Progenitor cell of endocrine pancreas (in vitro differentiated cells): ENCODE results near the gene LRMDA. TPM values are rescaled to one million over a fixed set of nuclear protein-coding genes. Genes with fewer than 3 reads are reported as not detected.

Source experiments
- DNase-seq: peaks from one replicate; pipeline ENCODE4 v3.0.0; 2021; ENCODE audit warnings: low spot score; ENCODE audit not compliant: unreplicated experiment
- H3K27ac Mint-ChIP-seq: 2 replicates; pipeline ENCODE4 v1.8.0; 2021; ENCODE audit warnings: mild to moderate bottlenecking, moderate library complexity, mixed read lengths
- H3K27me3 Mint-ChIP-seq: 2 replicates; pipeline ENCODE4 v1.8.0; 2021; ENCODE audit warnings: mixed read lengths
- H3K36me3 Mint-ChIP-seq: 2 replicates; pipeline ENCODE4 v1.8.0; 2022; ENCODE audit warnings: mixed read lengths; ENCODE audit not compliant: insufficient read depth
- H3K4me1 Mint-ChIP-seq: 2 replicates; pipeline ENCODE4 v1.8.0; 2021; ENCODE audit warnings: low read depth, mixed read lengths
- H3K4me3 Mint-ChIP-seq: 2 replicates; pipeline ENCODE4 v1.8.0; 2021; ENCODE audit warnings: low read depth, mild to moderate bottlenecking, moderate library complexity, mixed read lengths
- H3K9me3 Mint-ChIP-seq: 2 replicates; pipeline ENCODE4 v1.8.0; 2021; ENCODE audit warnings: low read depth, mixed read lengths
- CTCF ChIP-seq: fragments of 200-600 bp; sonication (generic); IDR thresholded peaks from one replicate; pipeline ENCODE4 v1.5.0; 2021; ENCODE audit warnings: antibody characterized with exemption, mild to moderate bottlenecking; ENCODE audit not compliant: unreplicated experiment
- total RNA-seq: library from RNA; stranded (reverse); gene quantifications from 2 replicates; pipeline ENCODE4 v1.2.1, GENCODE V29; 2021

Gene LRMDA
- total RNA-seq, 1 donor from 2014 or later, result 6.5 TPM

DNA sequence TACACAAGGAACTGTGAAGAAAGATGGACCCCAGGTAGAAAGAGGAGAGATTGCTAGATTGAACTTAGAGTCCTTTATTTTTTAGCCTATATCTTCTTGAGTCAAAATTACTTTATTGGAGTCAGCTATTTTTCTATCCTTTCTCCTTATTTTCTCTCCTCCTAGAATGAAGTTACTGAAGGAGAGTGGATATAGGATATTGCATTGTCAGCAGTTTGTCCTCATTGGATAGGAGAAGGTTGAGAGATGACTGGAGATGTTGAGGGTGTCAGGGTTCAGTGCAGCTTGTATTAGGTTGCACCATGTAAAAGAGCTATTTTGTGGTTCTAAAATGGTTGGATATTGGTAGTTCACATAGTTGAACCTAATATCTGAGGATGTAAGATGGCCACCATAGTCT lies 5.5 kb downstream of the LRMDA start:
- H3K9me3 Mint-ChIP-seq, result no peaks in the 10 kb centered on the region
- H3K27ac Mint-ChIP-seq, result no peak overlapping the region
- no peak overlapping the region for H3K4me3 Mint-ChIP-seq
- peaks cover 73% of the 10 kb centered on the region for H3K27me3 Mint-ChIP-seq
- peaks cover 2% of the 10 kb centered on the region for H3K4me1 Mint-ChIP-seq
- H3K36me3 Mint-ChIP-seq, result peaks cover 4% of the 10 kb centered on the region
- no peak for TF ChIP-seq CTCF
- DNase-seq, result no peak

GRCh38 chr10:75437693-75438092 lies 6.3 kb downstream of the LRMDA start:
- Mint-ChIP-seq H3K4me1 (no peaks in the 10 kb centered on the region), H3K4me3 (no peak overlapping the region), H3K27me3 (peaks cover 66% of the 10 kb centered on the region), H3K27ac (no peak overlapping the region), H3K36me3 (peaks cover 11% of the 10 kb centered on the region), H3K9me3 (peaks cover 6% of the 10 kb centered on the region)
- DNase-seq, result no peak
- TF ChIP-seq CTCF, result no peak

- H3K36me3 Mint-ChIP-seq, result peaks cover 13% of the 10 kb centered on the region
- H3K9me3 Mint-ChIP-seq, result peaks cover 10% of the 10 kb centered on the region
- H3K4me3 Mint-ChIP-seq, result no peak overlapping the region
- H3K27ac Mint-ChIP-seq, result no peak overlapping the region
- no peaks in the 10 kb centered on the region for H3K4me1 Mint-ChIP-seq
- no peak for DNase-seq
- no peak for TF ChIP-seq CTCF
- H3K27me3 Mint-ChIP-seq, result peaks cover 60% of the 10 kb centered on the region
Observed at GRCh38 chr10:75438275-75438674, 6.9 kb downstream of the LRMDA start.

DNA sequence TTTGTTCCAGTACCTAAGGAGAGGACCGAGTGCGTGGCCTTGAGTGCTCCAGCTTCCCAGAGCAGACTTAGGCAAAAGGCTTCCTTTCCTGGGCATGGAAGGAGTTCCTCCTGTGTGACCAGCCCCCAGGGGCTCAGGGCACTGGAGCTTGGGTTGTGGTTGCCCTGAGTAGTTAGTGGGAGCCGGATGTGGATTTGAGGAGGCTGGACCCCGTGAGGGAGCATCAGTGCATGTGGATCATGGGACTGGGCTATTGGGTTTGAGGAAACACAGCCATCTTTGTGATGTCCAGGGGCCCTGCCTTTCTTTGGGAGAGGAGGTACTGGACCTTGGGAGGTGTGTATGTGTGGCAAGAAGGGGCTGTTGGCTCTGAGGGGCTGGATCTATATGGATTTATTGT lies 8.4 kb downstream of the LRMDA start:
- no peak for TF ChIP-seq CTCF
- no peak overlapping the region for H3K4me3 Mint-ChIP-seq
- no peaks in the 10 kb centered on the region for H3K4me1 Mint-ChIP-seq
- peaks cover 21% of the 10 kb centered on the region for H3K9me3 Mint-ChIP-seq
- DNase-seq, result no peak
- H3K27me3 Mint-ChIP-seq, result peaks cover 44% of the 10 kb centered on the region
- peaks cover 20% of the 10 kb centered on the region for H3K36me3 Mint-ChIP-seq
- no peak overlapping the region for H3K27ac Mint-ChIP-seq

DNA sequence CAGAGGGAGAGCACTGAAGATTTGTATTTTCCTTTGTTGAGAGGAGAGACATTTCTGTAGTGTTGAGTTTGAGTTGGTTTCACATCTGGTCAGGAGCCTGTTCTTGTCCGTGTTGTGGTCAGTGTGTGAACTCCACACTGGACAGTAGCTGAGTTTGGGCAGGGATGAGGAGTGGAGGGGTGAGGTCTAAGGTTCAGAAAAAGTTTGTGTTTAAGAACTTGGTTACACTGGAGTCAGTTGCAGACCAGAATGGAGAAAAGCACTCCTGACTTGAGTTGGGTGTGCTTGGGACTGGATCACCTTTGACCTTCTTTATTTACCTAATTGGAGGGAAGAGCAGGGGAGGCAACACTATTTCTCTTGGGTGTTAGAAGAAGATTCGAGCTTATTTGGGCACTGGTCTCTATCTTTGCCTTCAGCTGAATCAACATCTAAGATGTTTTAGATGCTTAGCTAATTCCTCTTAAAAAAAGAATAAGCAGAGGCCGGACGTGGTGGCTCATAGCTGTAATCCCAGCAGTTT lies 8.9 kb downstream of the LRMDA start:
- no peak overlapping the region for H3K27ac Mint-ChIP-seq
- TF ChIP-seq CTCF, result no peak
- H3K4me1 Mint-ChIP-seq, result no peaks in the 10 kb centered on the region
- DNase-seq, result no peak
- peaks cover 39% of the 10 kb centered on the region for H3K27me3 Mint-ChIP-seq
- H3K36me3 Mint-ChIP-seq, result peaks cover 18% of the 10 kb centered on the region
- no peak overlapping the region for H3K4me3 Mint-ChIP-seq
- peaks cover 21% of the 10 kb centered on the region for H3K9me3 Mint-ChIP-seq
